GM18858 (cell line): Measurements from ENCODE around the gene AP3B1.
"Not testable (repeated sequence)": the region's sequence is repeated elsewhere in the genome, so short reads cannot be mapped to it uniquely, and the experiment has no call there.

Source experiments
- ATAC-seq: cut with Tn5 transposase; IDR thresholded peaks from one replicate; pipeline ENCODE4 v1.9.1; 2021; ENCODE audit not compliant: unreplicated experiment

Gene AP3B1

GRCh38 chr5:78251663-78252284 is 42.7 kb downstream of the AP3B1 start:
- no peak for ATAC-seq

GRCh38 chr5:78245136-78245535 is 49.4 kb downstream of the AP3B1 start:
- no peak for ATAC-seq

GRCh38 chr5:78243639-78244038 is 50.9 kb downstream of the AP3B1 start:
- ATAC-seq: no peak

- ATAC-seq: no peak
Measured at GRCh38 chr5:78243091-78243490, 51.4 kb downstream of the AP3B1 start.

GRCh38 chr5:78242001-78242400 is 52.5 kb downstream of the AP3B1 start:
- no peak for ATAC-seq

- ATAC-seq: no peak
Measured at GRCh38 chr5:78237911-78238310, 56.6 kb downstream of the AP3B1 start.

GRCh38 chr5:78236046-78236445 is 58.5 kb downstream of the AP3B1 start:
- no peak for ATAC-seq

- no peak for ATAC-seq
Measured at GRCh38 chr5:78235289-78235688, 59.2 kb downstream of the AP3B1 start.

- no peak for ATAC-seq
Measured at GRCh38 chr5:78234804-78235203, 59.7 kb downstream of the AP3B1 start.

- ATAC-seq: no peak
Measured at GRCh38 chr5:78232163-78232562, 62.3 kb downstream of the AP3B1 start.

GRCh38 chr5:78224358-78224757 is 70.1 kb downstream of the AP3B1 start:
- no peak for ATAC-seq

GRCh38 chr5:78221964-78222451 is 72.5 kb downstream of the AP3B1 start:
- ATAC-seq: peak; percentile 97

- ATAC-seq: no peak
Measured at GRCh38 chr5:78221467-78221866, 73.0 kb downstream of the AP3B1 start.

- no peak for ATAC-seq
Measured at GRCh38 chr5:78215972-78216371, 78.5 kb downstream of the AP3B1 start.

- ATAC-seq: no peak
Measured at GRCh38 chr5:78215565-78215964, 78.9 kb downstream of the AP3B1 start.

- ATAC-seq: no peak
Measured at GRCh38 chr5:78213799-78214198, 80.7 kb downstream of the AP3B1 start.

GRCh38 chr5:78211052-78211451 is 83.4 kb downstream of the AP3B1 start:
- ATAC-seq: no peak

GRCh38 chr5:78204241-78204640 is 90.3 kb downstream of the AP3B1 start:
- no peak for ATAC-seq

- no peak for ATAC-seq
Measured at GRCh38 chr5:78203815-78204214, 90.7 kb downstream of the AP3B1 start.

GRCh38 chr5:78190402-78190801 is 104.1 kb downstream of the AP3B1 start:
- no peak for ATAC-seq

- not testable (repeated sequence) for ATAC-seq
Measured at GRCh38 chr5:78188681-78189080, 105.8 kb downstream of the AP3B1 start.

- ATAC-seq: no peak
Measured at GRCh38 chr5:78187172-78187571, 107.3 kb downstream of the AP3B1 start.

- ATAC-seq: no peak
Measured at GRCh38 chr5:78182838-78183237, 111.7 kb downstream of the AP3B1 start.
